Glutamatergic neuron (in vitro differentiated cells): ENCODE data around the gene MYO1E. TPM values are rescaled to one million over a fixed set of nuclear protein-coding genes. Genes with fewer than 3 reads are reported as not detected.

Experiments
- DNase-seq: peaks from one replicate; pipeline ENCODE4 v3.0.0; 2022
- H3K27ac Mint-ChIP-seq: one replicate; pipeline ENCODE4 v1.8.0; 2020; ENCODE audit warnings: mild to moderate bottlenecking, mixed read lengths, inconsistent platforms; ENCODE audit not compliant: unreplicated experiment
- H3K27me3 Mint-ChIP-seq: one replicate; pipeline ENCODE4 v1.8.0; 2020; ENCODE audit warnings: mild to moderate bottlenecking, moderate library complexity, mixed read lengths, inconsistent platforms; ENCODE audit not compliant: unreplicated experiment
- H3K36me3 Mint-ChIP-seq: one replicate; pipeline ENCODE4 v1.8.0; 2020; ENCODE audit warnings: mild to moderate bottlenecking, mixed read lengths, inconsistent platforms; ENCODE audit not compliant: unreplicated experiment
- H3K4me1 Mint-ChIP-seq: one replicate; pipeline ENCODE4 v1.8.0; 2020; ENCODE audit warnings: mild to moderate bottlenecking, low read depth, mixed read lengths, inconsistent platforms; ENCODE audit not compliant: unreplicated experiment
- H3K4me3 Mint-ChIP-seq: one replicate; pipeline ENCODE4 v1.8.0; 2020; ENCODE audit warnings: mild to moderate bottlenecking, mixed read lengths, inconsistent platforms; ENCODE audit not compliant: unreplicated experiment
- H3K9me3 Mint-ChIP-seq: one replicate; pipeline ENCODE4 v1.8.0; 2020; ENCODE audit warnings: mild to moderate bottlenecking, moderate library complexity, mixed read lengths, inconsistent platforms; ENCODE audit not compliant: unreplicated experiment
- CTCF ChIP-seq: fragments of 200-600 bp; sonication (generic); IDR thresholded peaks from one replicate; pipeline ENCODE4 v1.5.0; 2021; ENCODE audit not compliant: partially characterized antibody, unreplicated experiment
- total RNA-seq: library from RNA; stranded (reverse); fragmentation: NEBNext Ultra II Directional; extraction: Animal tissue kit (Norgen Biotek cat#: 25700); gene quantifications from one replicate; pipeline ENCODE4 v1.2.1, GENCODE V29; 2021; ENCODE audit not compliant: unreplicated experiment

Gene MYO1E
- total RNA-seq, 1 donor from 2014 or later, result 7.9 TPM

DNA sequence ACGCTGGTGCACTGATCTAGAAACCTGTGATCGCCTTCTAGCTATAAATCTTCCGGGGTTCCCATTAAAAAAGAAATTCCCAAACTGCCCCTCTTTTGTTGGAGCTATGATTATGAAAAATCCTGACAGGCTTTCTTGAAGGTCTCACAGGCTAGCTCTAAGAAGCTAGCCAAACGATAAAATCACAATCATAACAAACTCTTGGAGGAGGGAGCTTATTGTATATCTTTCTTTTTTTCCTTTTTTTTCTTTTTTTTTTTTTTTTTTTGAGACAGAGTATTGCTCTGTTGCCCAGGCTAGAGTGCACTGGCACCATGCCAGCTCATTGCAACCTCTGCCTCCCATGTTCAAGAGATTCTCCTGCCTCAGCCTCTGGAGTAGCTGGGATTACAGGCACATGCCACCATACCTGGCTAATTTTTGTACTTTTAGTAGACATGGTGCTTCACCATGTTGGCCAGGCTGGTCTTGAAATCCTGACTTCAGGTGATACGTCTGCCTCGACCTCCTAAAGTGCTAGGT is 72.0 kb downstream of the MYO1E start:
- H3K4me1 Mint-ChIP-seq, result peaks cover 1% of the 10 kb centered on the region
- H3K9me3 Mint-ChIP-seq, result no peaks in the 10 kb centered on the region

DNA sequence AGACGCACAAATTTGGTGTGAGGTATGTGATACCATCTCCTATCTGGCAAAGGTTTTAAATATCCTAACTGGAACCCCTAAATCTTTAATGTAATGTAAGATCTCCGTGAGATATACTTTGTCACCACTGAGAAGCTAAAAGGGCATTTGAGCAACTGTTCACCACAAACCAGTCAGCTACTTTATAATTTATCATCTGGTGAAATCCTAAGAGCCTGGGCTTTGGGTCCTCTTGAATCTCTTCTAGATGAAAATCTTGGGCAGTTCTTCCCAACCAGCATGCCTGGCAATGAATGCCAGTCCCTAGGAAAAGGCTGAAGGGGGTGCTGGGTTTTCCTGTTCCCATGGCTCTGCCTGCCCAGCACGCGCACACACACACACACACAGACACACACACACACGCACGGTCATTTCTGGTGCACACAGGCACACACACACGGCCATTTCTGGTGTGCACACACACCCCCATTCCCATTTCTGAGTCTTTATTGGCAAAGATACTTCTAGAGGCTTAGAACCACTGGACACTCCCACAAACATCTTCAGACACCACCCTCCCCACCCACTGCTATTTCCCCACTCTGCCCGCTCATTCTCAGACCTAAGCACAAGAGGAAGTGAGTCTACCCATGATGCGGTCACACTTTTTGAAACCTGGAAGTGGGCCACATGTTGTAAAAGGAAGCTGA is 72.6 kb downstream of the MYO1E start:
- Mint-ChIP-seq H3K27ac (no peak overlapping the region), H3K27me3 (no peaks in the 10 kb centered on the region), H3K9me3 (no peaks in the 10 kb centered on the region), H3K4me3 (no peak overlapping the region), H3K36me3 (no peaks in the 10 kb centered on the region), H3K4me1 (peaks cover 4% of the 10 kb centered on the region)
- DNase-seq, result no peak
- TF ChIP-seq CTCF, result no peak

More for the DNA sequence above, 72.0 kb downstream of the MYO1E start:
- H3K4me3 Mint-ChIP-seq, result no peak overlapping the region
- no peak for DNase-seq
- TF ChIP-seq CTCF, result no peak
- no peaks in the 10 kb centered on the region for H3K27me3 Mint-ChIP-seq
- H3K27ac Mint-ChIP-seq, result no peak overlapping the region
- no peaks in the 10 kb centered on the region for H3K36me3 Mint-ChIP-seq

DNA sequence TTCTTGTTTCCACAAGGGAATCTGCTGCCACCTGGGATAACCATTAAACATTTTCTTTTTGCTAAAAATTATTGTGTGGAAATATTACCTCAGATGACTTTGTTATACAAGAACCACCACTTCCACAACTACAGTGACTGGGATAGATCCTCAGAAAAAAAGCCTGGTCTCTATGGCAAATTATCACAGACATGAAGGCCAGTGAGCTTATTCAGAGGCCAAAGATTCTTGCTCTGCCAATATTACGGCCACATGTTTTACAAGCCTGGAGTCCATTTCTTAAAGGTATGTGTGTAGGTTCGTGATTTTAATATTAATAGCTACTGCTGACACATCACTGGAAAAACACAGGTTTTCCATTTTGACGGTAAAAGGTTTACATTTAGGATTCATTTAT is 73.8 kb downstream of the MYO1E start:
- no peaks in the 10 kb centered on the region for H3K27me3 Mint-ChIP-seq
- peaks cover 4% of the 10 kb centered on the region for H3K4me1 Mint-ChIP-seq
- no peaks in the 10 kb centered on the region for H3K36me3 Mint-ChIP-seq
- H3K4me3 Mint-ChIP-seq, result no peak overlapping the region
- no peak for TF ChIP-seq CTCF
- H3K9me3 Mint-ChIP-seq, result no peaks in the 10 kb centered on the region
- DNase-seq, result no peak
- H3K27ac Mint-ChIP-seq, result no peak overlapping the region

GRCh38 chr15:59298225-59298853 is 74.3 kb downstream of the MYO1E start:
- H3K4me3 Mint-ChIP-seq, result no peak overlapping the region
- no peaks in the 10 kb centered on the region for H3K27me3 Mint-ChIP-seq
- H3K9me3 Mint-ChIP-seq, result no peaks in the 10 kb centered on the region
- no peaks in the 10 kb centered on the region for H3K36me3 Mint-ChIP-seq
- no peak overlapping the region for H3K27ac Mint-ChIP-seq
- DNase-seq, result no peak
- H3K4me1 Mint-ChIP-seq, result peaks cover 4% of the 10 kb centered on the region
- TF ChIP-seq CTCF, result no peak

DNA sequence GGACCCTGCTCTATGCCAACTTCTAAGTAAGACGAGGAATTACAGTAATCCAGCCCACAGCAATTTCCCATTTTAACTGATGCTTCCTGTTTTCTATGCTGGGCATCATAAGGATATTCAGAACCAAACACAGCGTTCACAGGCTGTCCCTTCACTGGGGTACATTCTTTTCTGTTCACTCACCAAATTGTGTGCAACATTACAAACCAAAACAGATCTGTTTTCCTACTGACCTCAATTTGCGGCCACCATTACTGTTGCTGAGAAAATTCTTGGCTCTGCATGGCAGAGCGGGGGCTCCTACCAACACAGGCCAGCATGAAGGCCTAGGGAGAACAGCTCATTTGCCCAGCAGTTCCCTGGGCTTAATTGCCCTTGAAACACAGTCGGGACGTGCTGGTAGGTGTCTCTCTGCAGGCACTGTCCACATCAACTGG is 76.5 kb downstream of the MYO1E start:
- DNase-seq, result no peak
- Mint-ChIP-seq H3K4me3 (no peak overlapping the region), H3K27me3 (no peaks in the 10 kb centered on the region), H3K9me3 (no peaks in the 10 kb centered on the region), H3K27ac (no peak overlapping the region), H3K36me3 (no peaks in the 10 kb centered on the region), H3K4me1 (peaks cover 4% of the 10 kb centered on the region)
- no peak for TF ChIP-seq CTCF
